M059J (cell line): Measurements from ENCODE around the gene TTBK2. TPM values are rescaled to one million over a fixed set of nuclear protein-coding genes. Genes with fewer than 3 reads are reported as not detected.
"Not testable (repeated sequence)": the region's sequence is repeated elsewhere in the genome, so short reads cannot be mapped to it uniquely, and the experiment has no call there.

ENCODE experiments used
- DNase-seq: peaks from one replicate; pipeline ENCODE4 v3.0.0-alpha.2; 2012; ENCODE audit warnings: low read depth
- total RNA-seq: library from RNA; depleted of rRNA; stranded (reverse); fragments of >200 nt; shearing (Covaris generic); gene quantifications from 2 replicates; pipeline ENCODE4 v1.2.3, GENCODE V29; 2014

The TTBK2 gene
- total RNA-seq, 1 experiment from 2014 or later, result 9.9 TPM

DNA sequence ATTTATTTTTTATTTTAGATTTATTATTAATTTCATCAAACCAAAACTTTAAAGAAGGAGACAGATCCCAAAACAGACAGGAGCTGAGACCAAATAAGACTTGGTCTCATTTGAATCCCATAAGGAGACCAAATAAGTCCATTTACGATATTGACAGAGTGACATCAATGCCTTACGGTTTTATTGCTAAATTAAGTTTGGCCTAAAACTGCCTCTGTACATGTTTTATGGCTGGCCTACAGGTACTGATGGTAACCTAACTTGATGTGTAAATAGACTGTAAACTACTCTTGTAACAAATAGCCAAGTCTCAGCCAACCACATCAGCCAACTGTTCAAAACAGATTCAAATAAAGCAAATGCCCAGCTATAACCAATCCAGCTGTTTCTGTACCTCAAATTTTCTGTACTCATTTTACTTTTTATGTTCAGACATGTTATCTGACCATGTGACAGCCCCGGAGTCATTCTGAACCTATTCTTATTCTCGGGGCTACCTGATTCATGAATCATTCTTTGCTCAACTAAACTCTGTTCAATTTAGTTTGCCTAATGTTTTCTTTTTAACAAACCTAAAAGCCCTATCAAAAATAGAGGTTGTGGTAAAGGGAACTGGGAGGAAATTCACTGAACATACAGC is 94.2 kb downstream of the TTBK2 start:
- no peak for DNase-seq

DNA sequence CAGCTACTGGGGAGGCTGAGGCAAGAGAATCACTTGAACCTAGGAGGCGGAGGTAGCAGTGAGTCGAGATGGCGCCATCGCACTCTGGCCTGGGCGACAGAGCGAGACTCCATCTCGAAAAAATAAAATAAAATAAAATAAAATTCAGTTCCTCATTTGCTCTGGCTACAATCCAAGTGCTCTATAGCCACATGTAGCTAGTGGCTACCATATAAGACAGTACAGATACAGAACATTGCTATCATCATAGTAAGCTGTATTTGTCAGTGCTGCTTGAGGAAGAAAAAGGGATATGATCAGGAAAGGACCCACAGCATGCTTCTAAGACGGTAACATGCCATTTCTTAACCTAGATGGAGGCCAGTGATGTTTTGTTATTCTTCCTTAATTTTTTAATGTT is 95.0 kb downstream of the TTBK2 start:
- no peak for DNase-seq

DNA sequence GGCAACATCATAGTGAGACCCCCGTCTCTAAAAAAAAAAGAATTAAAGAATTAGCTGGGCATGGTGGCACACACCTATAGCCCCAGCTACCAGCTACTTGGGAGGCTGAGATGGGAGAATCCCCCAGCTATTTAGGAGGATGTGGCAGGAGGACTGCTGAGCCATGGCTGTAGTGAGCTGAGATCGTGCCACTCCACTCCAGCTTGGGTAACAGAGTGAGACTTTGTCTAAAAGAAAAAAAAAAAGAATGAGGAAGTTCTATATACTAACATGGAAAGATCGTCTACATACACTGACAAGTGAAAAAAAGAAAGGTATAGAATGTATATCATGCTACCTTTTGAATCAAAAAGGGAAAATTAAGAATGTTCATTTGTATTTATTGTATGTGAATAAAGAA is 99.8 kb downstream of the TTBK2 start:
- no peak for DNase-seq

DNA sequence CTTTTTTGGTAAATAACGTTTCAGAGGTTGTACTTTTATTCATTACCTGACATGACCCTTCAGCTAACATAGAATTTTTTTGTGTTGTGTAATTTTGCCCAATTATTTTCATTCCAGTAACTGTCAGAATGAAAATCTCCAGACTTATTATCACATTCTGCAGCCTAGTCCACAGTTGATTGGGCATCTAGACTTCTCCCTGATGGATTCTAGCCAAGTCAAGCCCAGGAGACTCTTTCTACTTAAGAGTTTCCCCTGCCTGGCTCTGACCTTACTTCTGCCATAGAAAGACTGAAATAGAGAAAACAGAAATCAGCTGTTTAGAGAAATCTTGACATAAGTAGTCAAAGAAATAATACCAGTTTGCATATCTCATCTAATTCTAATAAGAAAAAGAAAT is 100.8 kb downstream of the TTBK2 start:
- DNase-seq, result no peak

DNA sequence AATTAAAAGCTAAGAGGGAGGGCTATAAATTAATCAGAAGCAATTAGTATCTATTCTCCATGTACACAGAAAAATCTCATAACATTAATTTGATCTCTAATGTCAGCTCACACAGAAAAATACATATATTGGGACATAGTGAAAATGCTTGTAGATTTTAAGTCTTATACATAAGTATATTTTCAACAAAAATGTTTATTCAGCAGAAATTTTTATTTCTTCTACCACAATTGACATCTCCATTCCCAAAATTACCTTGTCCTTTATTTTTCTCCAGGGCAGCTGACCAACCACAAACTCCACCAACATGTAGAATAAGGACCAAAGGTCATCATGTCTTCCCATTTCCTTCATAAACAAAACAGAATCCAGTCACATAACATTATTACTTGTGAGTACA is 109.1 kb downstream of the TTBK2 start:
- DNase-seq, result no peak

DNA sequence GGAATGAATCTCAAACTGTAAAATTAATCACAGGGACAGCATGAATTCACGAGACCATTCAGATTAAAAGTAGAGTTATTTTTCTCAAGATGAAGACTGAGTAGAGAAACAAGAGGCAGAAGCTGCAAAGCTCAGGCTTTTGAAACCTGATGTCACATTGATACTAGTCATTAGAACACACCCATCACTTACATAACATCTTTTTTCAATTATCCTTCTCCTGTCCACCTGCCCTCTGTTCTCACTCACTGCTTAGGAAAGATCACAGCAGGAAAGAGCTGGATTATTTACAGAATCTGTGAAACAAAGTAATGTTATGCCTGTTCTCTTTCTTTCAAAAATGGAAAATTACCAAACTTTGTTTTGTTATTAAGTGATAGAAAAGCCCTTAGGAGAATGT is 111.7 kb downstream of the TTBK2 start:
- DNase-seq, result no peak

DNA sequence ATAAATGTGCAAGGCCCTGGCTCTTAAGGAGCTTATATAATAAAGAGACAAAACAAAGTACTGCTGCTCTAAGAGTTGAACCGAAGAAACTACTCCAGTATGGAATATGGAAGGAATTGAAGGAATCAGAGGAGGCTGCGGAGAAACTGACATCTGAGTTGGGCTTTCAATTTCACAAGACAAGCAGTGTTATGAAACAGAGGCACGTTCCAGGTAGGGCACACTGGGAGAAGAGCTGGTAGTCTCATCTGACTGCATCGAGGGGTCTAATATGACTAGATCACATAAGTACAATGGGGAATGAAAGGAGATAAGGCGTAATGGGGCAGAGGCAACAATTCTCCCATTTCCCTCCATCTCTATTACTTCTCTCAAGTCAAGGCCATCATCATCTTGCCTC is 115.3 kb downstream of the TTBK2 start:
- no peak for DNase-seq

DNA sequence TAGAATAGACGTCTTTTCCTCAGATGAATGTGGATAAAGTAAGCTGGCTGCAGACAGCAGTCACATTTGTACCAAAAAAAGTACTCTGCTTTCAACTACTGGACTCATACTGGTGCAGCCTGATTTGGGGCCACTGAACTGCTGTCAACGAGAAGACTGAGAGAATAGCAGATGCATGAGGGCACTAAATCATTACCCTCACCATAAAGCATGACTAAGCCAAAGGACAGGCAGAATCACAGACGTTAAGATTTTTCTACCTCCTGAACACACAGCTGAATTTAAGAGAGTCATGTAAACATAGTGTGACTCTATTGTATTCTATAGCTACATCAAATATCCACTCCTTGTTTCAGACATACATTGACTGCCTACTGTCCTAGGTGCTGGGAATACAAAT is 115.8 kb downstream of the TTBK2 start:
- DNase-seq, result no peak

DNA sequence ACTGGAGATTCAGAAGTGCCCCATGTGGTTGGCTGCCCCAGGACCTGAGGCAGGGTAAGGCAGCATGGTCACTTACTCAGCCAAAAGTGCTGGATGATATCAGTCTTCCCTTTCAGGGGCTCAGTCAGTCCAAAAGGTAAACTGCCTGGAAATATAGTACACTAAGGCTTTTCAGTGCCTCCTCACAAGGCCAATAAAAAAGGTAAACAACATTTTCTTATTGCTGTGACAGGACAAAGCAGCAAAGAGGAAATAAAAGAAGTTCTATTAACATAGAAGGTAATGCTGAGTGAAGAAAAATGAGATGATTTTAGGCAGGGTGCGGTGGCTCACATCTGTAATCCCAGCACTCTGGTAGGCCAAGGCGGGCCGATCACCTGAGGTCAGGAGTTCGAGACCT is 117.1 kb downstream of the TTBK2 start:
- DNase-seq, result no peak

DNA sequence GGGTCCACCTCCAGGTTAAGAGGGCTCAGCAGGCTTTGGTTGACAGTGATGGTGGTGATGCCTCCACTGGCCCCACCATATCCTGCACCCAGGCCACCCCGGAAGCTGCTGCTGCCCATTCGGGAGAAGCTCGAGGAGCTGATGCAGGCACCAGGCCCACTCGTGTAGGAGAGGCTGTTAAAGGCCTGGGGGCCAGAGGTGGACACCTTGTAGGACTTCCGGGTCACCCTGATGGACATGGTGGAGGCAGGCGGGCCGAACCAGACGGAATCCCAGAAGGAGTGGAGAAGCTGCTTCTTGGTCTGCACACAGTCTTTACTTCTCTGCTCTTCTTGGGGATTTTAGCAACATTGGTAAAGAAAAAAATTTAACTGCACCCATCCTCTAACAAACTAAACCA is 118.4 kb downstream of the TTBK2 start:
- DNase-seq, result no peak

DNA sequence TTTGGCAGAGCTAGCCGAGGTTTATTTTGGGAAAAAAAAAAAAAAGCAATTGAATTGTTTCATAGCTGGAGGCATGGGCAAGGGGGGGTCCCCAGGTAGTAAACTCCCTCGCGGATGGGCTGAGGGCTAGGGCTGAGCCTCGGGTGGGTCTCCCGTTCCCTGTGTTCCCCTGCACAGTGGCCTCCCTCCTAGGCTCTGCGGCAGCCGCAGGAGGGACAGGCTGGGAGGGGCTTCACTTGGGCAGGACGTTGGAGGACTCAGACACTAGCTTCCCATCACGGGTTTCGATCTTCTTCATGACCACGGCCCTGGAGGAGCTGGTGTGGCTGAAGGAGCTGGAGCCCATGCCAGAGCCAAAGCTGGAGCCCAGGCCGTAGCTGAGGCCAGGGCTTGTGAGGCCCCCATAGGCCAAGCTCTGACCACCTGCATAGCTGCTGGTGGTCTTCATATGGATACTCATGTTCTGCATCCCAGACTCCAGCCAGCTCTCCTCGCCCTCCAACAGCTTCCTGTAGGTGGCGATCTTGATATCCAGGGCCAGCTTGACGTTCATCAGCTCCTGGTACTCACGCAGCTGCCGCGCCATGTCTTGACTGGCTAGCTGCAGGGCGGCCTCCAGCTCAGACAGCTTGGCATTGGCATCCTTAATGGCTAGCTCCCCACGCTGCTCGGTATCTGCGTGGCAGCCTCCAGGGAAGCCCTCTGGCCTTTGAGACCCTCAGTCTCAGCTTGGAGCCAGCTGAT is 119.7 kb downstream of the TTBK2 start:
- DNase-seq, result no peak

DNA sequence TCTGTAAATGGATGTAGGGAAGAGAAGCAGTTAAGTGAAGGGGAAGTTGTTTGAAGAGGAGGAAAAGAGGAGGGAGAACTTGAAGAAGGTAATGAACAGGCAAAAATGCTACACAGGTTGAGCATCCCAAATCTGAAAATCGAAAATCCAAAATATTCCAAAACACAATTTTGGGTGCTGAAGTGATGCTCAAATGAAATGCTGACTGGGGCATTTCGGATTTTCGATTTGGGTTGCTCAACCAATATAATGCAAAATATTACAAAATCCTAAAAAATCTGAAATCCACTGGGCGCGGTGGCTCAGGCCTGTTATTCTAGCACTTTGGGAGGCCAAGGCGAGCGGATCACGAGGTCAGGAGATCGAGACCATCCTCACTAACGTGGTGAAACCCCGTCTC is 121.8 kb downstream of the TTBK2 start:
- no peak for DNase-seq

DNA sequence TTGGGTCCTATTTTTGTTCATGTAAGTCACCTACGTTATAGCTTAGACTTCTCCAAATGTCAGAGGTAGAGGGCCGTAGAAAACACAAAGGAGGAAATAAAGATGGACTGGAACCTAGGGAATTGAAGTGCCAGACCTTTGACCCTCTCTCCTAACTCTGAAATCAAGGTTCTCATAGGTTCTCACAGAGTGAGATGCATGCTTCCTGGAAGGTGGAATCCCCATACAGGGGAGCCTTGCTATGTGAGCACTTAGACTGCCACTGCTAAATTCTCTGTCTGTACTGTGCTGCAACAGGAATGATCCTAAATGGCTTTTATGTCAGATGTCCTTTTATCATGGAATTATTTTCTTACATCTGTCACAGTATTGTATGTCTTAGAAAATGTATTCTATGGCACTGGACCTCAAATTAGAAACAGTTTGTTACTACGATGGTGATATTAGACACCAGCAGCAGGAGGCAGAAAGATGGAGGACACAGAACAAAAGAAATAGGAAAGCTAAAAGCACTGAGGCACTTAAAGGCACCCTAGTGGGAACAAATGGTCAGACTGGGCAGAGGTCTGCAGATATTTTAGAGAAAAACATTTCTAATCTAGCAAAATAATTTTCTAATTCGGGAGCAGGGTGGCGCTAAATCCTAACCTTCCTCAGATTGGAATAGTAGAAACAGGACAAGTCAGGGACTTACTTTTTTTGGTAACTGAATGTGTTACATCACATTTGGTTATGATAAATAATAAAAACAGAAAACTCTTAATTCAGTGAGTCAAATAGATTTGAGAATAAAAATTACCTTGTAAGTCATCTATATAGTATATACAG is 123.4 kb downstream of the TTBK2 start:
- DNase-seq, result no peak

DNA sequence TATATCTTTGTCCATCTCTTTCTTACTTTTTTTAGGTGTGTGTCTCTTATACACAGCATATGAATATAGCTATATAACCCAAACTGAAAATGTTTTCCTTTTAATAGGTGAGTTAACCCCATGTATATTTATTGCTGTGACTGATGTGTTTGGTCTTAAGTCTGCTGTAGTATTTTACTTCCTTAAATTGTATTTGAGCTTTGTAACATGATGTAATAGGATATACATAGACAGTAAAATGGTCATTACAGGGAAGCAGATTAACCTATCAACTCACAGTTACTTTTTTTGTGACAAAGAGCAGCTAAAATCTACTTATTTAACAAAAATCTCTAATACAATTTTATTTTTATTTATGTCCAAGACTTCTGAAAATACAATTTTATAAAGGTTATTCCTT is 131.9 kb downstream of the TTBK2 start:
- DNase-seq, result no peak

DNA sequence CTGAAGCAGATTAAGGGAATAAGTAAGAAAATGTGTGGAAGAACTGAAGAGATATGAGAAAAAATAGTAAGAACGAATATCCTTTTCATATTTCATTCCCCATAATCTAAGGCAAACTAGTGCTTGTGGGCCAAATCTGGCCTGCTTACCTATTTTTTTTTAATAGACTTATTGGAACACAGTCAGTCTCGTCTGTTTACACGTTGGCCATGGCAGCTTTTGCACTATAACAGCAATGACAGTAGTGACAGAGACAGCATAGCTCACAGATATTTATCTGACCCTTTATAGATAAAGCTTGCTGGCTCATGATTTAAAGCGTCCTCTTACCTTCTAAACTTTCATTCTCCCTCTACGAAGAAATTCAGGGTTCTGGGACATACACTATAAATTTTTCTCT is 133.6 kb downstream of the TTBK2 start:
- no peak for DNase-seq

DNA sequence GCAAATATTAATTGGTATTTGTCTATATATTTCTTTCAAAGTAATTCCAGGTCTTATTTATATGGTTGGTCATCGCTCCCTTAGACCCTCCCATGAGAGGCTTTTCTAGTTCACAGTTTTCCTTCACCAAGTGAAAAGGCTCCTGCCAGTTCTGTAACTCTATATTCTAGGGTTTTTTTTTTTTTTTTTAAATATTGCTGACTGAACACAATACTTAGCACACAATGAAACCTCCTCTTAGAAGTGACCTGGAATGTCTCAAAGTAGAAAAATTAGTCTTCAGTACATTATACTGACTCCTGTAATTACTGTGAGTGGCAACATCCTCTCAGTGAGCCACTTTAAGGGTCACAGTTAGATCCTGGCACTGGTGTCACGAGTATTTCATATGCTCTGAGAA is 135.0 kb downstream of the TTBK2 start:
- DNase-seq, result no peak

DNA sequence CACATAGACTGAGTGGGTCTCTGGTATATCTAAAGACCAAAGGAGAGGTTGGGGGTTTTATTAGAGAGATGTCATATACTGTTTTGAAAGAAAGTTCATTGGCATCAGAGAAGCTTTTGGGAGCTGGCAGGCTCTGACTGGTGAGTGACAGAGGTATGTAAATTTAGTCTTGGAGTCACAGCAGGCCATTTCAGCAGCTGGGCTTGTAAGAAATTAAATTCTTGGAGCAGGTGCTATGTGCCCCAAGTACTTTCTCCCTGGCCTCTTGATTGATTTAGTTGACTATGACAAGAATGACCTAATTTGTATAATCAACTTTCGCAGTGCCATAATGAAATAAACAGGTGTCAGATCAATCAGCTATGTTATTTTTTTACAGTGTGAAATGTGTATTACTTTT is 135.9 kb downstream of the TTBK2 start:
- DNase-seq, result no peak

DNA sequence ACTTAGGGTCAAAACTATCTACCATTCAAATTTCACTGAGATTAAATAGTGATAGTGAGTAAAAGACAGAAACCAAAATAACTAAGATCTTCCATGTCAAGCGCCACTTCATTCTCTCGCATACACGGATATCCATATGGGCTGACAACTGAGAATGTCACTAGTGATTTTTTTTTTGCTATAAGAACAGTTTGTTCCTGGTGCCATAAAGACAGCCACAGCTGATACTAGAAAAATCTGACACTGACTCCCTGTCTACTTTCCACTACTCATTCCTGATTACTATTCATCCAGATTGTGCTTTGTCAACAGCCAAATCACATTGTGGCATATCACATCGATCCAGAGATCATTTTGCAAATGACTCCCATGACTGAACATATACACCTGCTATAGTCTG is 137.9 kb downstream of the TTBK2 start:
- no peak for DNase-seq

DNA sequence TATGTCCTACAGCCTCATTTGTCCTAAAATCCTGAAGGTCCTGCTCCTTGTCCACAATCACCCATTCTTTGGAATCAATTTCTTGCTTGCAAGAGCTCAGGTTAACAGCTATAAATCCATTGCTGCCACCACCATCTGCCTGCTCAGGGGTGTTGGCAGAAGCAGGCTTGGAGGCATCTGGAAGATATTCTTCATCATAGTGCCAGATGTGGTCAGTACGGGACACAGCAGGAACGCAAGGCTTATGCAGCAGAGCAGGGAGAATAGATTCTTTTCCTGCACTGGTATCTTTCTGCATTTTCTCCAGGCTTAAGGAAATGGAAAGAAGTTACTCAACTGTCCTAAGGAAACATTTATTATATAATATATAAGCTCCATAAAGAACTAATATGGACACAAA is 145.2 kb downstream of the TTBK2 start:
- DNase-seq, result no peak

DNA sequence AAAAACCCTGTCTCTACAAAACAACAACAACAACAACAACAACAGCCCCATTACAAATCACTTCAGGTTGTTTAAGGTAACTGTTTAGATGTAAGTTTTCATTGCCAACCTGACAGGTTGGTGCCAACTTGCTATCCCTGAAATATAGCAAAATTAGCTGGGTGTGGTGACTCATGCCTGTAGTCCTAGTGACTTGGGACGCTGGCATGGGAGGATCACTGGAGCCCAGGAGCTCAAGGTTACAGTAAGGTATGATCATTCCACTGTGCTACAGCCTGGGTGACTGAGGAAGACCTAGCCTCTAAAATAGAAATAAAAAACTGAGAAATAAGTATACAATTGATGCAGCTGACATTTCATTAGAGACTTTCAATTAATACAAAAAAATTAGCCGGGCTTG is 147.7 kb downstream of the TTBK2 start:
- DNase-seq, result no peak

DNA sequence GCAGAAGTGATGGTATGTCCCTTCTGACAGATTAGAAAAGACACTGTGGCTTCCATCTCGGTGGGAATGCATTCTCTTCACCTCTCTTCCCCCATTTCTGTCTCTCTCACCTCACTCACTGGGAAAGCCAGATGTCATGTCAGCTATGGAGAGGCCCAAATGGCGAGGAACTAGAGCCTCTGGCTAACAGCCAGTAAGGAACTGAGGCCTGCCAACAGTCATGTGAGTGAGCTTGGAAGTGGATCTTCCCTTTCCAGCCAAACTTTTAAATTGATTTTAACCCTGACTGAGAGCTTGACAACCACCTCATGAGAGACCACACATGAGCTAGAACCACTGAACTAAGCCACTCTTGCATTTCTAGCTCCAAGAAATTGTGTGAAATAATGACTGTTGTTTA is 148.4 kb downstream of the TTBK2 start:
- no peak for DNase-seq

DNA sequence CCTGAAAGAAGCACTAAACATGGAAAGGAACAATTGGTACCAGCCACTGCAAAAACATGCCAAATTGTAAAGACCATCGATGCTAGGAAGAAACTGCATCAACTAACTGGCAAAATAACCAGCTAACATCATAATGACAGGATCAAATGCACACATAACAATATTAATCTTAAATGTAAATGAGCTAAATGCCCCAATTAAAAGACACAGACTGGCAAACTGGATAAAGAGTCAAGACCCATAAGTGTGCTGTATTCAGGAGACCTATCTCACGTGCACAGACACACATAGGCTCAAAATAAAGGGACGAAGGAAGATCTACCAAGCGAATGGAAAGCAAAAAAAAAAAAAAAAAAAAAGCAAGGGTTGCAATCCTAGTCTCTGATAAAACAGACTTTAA is 154.5 kb downstream of the TTBK2 start:
- not testable (repeated sequence) for DNase-seq

DNA sequence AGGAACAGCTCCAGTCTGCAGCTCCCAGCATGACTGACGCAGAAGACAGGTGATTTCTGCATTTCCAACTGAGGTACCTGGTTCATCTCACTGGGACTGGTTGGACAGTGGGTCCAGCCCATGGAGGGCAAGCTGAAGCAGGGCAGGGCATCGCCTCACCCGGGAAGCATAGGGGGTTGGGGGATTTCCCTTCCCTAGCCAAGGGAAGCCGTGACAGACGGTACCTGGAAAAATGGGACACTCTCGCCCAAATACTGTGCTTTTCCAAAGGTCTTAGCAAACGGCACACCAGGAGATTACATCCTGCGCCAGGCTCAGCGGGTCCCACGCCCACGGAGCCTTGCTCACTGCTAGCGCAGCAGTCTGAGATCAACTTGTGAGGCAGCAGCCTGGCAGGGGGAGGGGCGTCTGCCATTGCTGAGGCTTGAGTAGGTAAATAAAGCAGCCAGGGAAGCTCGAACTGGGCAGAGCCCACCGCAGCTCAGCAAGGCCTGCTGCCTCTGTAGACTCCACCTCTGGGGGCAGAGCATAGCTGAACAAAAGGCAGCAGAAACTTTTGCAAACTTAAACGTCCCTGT is 156.3 kb downstream of the TTBK2 start:
- not testable (repeated sequence) for DNase-seq
